AG10803 (cell line): Measurements from ENCODE around the gene CLBA1.
"Not testable (repeated sequence)": the region's sequence is repeated elsewhere in the genome, so short reads cannot be mapped to it uniquely, and the experiment has no call there.

Source experiments
- DNase-seq: peaks from one replicate; pipeline ENCODE4 v3.0.0; 2010; ENCODE audit warnings: low read depth
- H3K4me3 ChIP-seq: 2 replicates; pipeline ENCODE4 v1.5.1; 2011; ENCODE audit warnings: mild to moderate bottlenecking, low read length, control low read depth
- CTCF ChIP-seq: conservative IDR thresholded peaks from 2 replicates; pipeline ENCODE4 v1.5.1; 2011; ENCODE audit warnings: mild to moderate bottlenecking, low read length, control low read depth, inconsistent platforms

Gene CLBA1

GRCh38 chr14:104938960-104939359 lies 46.6 kb upstream of the CLBA1 start:
- no peak overlapping the region for H3K4me3 ChIP-seq
- no peak for TF ChIP-seq CTCF
- no peak for DNase-seq

GRCh38 chr14:104939666-104940410 lies 45.8 kb upstream of the CLBA1 start:
- H3K4me3 ChIP-seq = no peak overlapping the region
- TF ChIP-seq CTCF = no peak
- no peak for DNase-seq

- DNase-seq = no peak
- no peak overlapping the region for H3K4me3 ChIP-seq
- TF ChIP-seq CTCF = 0 out of 2 replicates have a peak, but pooled peaks have one; percentile 5
These were observed 45.0 kb upstream of the CLBA1 start for GRCh38 chr14:104940526-104941150.

GRCh38 chr14:104941508-104942365 lies 43.9 kb upstream of the CLBA1 start:
- TF ChIP-seq CTCF = no peak
- DNase-seq = no peak
- H3K4me3 ChIP-seq = no peak overlapping the region

- no peak overlapping the region for H3K4me3 ChIP-seq
- no peak for TF ChIP-seq CTCF
- DNase-seq = no peak
These were observed 43.0 kb upstream of the CLBA1 start for GRCh38 chr14:104942586-104942985.

GRCh38 chr14:104943216-104944015 lies 42.2 kb upstream of the CLBA1 start:
- not testable (repeated sequence) for DNase-seq, H3K4me3 ChIP-seq

- H3K4me3 ChIP-seq, DNase-seq: not testable (repeated sequence)
These were observed 41.6 kb upstream of the CLBA1 start for GRCh38 chr14:104944016-104944308.

- H3K4me3 ChIP-seq, DNase-seq: not testable (repeated sequence)
These were observed 41.0 kb upstream of the CLBA1 start for GRCh38 chr14:104944436-104945205.

GRCh38 chr14:104945266-104945665 lies 40.3 kb upstream of the CLBA1 start:
- H3K4me3 ChIP-seq = not testable (repeated sequence)

GRCh38 chr14:104945986-104946965 lies 39.3 kb upstream of the CLBA1 start:
- H3K4me3 ChIP-seq = not testable (repeated sequence)

More at GRCh38 chr14:104945266-104945665, 40.3 kb upstream of the CLBA1 start:
- DNase-seq = not testable (repeated sequence)

GRCh38 chr14:104947201-104947600 lies 38.4 kb upstream of the CLBA1 start:
- not testable (repeated sequence) for H3K4me3 ChIP-seq, DNase-seq

More at GRCh38 chr14:104945986-104946965, 39.3 kb upstream of the CLBA1 start:
- DNase-seq = not testable (repeated sequence)
